ENCODE measurements around the gene NAALADL2.

- no peak for TF ChIP-seq CTCF (IDR thresholded peaks at IDR 0.05)
- no peak for TF ChIP-seq POLR2AphosphoS5 (IDR thresholded peaks at IDR 0.05)
- TF ChIP-seq POLR2A (IDR thresholded peaks at IDR 0.05) = no peak
- no peak for TF ChIP-seq EP300 (IDR thresholded peaks at IDR 0.05)
Measured at GRCh38 chr3:175484666-175485065, 625.5 kb downstream of the NAALADL2 start.

All from upper lobe of left lung (tissue), 4 donors.